Glomerular visceral epithelial cell (primary cell): Measurements from ENCODE around the gene TOP1.
"Not testable (repeated sequence)": the region's sequence is repeated elsewhere in the genome, so short reads cannot be mapped to it uniquely, and the experiment has no call there.

Source experiments
- DNase-seq: peaks from one replicate; pipeline ENCODE4 v3.0.0-alpha.2; 2016; ENCODE audit errors: extremely low spot score

Gene TOP1

DNA sequence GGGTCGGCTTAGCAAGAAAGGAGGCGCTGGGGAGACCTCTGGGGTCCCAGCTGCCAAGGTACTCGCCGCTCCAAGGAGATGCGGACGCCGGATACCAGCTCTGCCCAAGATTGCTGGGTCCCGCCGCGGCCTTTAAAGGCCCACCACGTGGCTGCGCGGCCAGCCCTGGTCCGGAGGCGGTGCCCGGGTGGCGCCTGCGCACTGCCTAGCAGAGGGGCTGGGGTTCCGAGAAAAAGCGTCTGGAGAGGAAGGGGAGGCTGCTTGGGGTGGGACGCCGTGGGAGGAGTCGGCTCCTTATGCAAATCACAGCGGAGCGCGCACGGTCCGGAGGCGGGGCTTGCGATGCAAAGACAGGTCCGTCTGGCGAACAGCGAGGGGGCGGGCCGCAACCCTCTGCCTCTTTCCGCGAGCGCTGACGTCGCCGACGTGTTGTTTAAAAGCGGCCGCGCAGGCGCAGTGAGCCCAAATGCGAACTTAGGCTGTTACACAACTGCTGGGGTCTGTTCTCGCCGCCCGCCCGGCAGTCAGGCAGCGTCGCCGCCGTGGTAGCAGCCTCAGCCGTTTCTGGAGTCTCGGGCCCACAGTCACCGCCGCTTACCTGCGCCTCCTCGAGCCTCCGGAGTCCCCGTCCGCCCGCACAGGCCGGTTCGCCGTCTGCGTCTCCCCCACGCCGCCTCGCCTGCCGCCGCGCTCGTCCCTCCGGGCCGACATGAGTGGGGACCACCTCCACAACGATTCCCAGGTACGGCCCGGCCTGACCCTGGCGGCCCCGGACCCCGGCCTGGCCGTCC, at the start of gene TOP1:
Gene TOP1 (plus strand): TSS at position 464 of the 791 bp plus-strand sequence. CDS start 246 bp downstream, at position 710.
- DNase-seq, result peak; percentile 100

DNA sequence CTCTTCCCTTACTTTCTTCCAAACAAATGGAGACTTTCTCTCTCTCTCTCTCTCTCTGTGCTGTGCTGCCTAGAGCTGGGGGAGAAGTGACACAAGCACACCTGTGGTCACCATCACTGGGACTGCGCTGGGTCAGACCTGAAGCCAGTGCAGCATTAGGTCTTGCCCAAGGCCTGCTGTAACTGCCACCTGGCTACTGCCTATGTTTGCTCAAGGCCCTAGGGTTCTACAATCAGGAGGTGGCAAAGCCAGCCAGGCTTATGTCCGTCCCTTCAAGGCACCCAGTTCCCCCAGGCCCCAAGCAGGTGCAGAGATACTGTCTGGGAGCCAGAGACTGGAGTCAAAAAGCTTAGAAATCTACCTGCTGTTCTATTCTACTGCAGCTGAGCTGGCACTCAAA, 49.4 kb upstream of the TOP1 start:
- no peak for DNase-seq

DNA sequence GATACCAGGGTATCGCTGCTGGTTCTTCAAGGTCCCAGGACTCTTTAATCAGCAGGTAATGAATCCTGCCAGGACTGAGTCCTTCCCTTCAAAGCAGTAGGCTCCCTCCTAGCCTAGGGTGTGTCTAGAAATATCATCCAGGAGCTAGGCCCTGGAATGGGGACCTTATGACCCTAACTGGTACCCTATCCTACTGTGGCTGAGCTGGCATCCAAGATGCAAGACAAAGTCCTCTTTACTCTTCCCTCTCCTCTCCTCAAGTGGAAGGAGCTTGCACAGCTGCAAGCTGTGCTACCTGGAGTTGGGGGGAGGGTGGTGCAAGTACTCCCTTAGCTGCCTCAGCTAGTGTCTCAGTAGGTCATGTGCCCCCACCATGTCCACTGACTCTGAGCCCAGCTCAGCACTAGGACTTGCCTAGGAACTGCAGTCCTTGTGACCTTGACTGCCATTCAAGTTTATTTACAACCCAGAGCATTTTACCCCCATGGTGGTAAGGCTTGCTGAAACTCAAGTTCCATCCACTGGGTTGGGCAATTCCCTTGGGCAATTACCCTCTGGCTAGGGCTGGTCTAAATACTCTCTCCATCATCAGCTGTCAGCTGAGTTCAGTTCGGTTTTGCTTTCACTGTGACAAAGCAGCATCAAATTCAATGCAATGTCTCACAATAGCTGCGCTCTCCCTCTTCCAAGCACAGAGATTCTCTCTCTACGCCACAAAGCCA, 48.4 kb upstream of the TOP1 start:
- no peak for DNase-seq

DNA sequence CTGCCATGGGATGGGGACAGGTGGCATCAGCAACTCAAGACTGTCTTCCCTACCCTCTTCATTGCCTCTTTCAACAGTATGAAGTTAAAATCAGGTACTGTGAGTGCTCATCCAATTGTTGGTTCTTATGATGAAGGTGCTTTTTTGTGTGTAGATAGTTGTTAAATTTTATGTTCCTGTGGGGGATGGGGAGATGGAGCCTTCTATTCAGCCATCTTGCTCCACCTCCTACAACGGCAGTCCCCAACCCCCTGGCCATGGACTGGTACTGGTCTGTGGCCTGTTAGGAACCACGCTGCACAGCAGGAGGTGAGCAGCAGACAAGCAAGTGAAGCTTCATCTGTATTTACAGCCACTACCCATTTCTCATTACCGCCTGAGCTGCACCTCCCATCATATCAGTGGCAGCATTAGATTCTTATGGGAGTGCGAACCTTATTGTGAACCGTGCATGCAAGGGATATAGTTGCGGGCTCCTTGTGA, 47.8 kb upstream of the TOP1 start:
- DNase-seq, result no peak

DNA sequence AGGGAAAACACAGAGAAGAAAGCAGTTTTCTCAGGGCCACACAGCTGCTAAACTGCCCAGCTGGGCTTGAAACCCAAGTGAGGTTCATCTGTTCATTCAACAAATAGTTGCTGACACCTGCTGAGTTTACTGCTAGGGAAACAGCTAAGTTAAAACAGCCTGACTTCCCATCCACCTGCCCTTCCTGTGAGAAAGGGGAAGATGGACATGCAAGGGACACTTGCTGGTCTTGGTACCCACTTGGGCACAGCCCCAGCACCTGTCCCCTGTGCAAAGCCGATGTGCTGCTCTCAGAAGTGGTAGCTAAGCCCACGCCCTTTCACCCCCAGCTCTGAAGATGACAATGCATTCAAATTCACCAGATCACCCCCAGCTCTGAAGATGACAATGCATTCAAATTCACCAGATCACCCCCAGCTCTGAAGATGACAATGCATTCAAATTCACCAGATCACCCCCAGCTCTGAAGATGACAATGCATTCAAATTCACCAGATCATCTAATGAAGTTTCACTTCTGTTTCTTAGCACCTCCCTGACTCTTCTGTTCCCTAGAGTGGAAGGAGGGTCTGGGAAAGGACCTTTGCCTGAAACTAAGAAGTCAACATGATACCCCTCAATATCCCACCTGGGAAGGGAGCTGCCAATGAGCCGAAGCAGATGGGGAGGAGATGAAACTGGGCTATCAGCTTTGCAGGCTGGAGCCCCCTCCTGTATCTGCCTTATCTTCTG, 46.0 kb upstream of the TOP1 start:
- DNase-seq, result no peak

DNA sequence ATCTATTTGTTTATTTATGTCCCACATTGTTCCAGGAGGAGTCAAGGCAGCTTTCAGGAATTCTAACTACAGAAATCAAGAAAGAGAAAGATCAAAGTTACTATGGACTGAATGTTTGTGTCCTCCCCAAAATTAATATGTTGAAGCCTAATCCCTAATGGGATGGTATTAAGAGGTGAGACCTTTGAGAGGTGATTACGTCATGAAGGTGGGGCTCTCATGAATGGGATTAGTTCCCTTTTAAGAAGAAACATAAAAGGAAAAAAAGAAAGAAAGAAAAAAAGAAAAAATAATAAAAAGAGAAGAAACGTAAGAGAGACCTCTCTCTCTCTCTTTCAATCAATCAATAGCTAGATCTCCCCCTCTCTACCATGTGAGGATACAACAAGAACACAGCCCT, 44.7 kb upstream of the TOP1 start:
- DNase-seq, result no peak

DNA sequence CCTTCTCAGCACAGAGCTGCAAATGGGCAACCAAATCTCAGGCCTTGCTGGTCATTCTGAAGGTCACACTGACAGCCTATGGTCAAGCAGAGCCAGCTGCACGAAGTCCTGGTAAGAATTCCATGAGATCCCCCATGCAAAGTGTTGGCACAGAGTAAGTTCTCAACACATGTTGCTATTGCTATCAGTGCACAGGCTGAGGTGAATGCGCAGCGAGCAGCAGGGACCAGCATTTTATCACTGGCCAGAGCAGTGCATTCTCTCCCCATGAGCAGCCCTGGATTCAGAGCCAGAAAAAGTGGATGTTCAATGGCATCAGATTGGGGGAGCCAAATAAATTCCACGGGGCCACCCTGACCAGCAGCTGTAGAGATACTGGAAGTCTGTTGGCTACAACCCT, 44.1 kb upstream of the TOP1 start:
- no peak for DNase-seq

DNA sequence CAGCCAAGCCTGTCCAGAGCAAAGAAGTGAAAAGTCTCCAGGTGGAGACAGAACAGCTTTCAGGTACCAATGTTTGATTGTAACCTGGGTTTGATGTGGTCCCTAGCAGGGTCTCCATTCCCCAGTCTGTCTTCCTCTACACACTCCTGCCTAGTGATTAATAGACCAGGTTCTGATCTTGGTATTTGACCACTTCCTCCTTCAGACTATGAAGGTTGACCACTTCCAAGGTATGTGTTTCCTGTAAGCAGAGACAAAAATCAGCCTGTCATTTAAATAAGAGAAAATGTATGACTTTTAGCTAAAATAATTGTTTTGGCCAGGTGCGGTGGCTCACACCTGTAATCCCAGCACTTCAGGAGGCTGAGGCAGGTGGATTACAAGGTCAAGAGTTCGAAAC, 41.8 kb upstream of the TOP1 start:
- peak; percentile 35 for DNase-seq

DNA sequence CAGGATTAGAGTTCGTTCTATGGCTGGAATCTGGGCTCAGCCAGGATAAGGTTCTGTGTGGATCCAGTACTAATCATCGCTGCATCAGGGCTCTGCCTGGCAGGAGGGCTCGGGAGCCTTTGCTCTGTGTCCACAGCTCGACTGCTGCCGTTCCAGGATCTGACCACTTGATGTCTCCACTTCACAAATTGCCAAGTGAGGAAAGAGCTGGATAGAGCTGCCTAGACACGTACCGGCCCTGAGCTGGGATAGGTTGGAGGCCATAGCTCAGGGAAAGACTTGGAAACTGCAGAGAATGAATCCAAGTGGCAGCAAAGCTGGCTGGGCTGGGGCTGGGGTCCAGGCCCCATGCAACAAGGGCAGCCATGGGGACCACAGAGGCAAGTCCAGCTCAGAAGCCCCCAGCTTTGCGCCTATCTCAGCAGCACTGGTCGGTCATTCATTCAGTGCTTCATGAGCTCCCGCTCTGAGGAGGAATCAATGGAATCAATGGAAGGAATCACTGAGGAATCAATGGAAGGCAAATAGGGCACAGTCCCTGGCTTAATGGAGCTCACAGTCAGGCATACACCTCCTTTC, 38.0 kb upstream of the TOP1 start:
- peak; percentile 88 for DNase-seq

DNA sequence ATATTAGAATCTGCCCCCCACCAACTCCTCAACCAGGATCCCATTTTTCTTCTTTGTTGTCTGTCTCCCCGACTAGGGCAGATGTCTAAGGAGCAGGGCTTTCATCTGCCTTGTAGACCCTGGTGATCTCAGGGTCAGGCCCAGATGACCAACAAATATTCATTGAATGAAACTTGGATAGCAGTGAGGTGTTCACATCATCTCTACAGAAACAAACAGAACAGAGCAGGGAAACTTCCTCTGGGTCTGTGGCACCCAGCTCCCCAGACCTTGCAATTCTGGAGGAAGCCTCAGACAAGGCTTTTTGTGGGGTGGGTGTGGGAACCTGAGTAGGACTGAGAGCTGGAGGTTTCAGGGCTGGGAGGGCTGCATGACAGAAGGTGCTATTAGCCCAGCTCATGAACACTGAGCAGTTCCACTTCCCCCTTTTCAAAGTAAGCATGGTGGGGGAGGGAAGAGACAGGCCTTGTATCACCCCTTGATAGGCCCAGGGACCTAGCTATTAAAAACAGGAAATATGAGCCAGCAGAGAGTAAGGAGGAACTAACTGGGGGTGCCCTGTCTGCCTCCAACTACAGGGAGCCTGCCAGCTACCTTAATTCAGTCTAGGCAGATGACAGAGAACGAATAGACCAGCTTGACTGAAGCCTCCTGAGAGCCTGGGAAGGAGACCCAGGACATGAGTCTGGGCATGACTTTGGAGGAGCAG, 37.3 kb upstream of the TOP1 start:
- no peak for DNase-seq

DNA sequence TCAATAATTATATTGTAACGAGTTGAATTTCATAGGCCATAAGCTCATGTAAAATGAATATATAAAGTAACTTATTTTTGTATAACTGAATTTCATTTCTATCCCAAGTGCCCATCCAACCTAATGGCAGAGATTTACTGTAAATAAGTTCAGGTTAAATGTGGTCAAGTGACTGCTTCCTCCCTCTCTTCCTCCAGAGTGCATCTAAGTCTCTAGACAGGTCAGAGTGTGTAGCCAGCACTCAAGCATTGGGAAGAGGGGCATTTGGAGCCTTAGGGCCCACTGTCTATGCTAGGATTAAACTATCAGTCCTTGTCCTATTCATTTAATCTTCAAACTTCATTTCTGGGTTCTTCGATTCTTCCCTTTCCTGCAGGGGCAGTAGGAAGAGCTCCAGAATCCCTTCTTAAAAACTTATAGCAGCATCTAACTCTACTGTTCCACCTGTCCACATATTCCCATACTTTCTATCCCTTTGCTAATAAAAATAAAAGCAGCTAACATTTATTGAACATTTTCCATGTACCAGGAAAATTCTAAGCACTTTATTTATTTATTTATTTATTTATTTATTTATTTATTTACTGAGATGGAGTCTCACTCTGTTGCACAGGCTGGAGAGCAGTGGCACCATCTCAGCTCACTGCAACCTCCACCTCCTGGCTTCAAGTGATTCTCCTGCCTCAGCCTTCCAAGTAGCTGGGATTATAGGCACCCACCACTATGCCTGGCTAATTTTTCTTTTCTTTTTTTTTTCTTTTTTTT, 36.1 kb upstream of the TOP1 start:
- no peak for DNase-seq

DNA sequence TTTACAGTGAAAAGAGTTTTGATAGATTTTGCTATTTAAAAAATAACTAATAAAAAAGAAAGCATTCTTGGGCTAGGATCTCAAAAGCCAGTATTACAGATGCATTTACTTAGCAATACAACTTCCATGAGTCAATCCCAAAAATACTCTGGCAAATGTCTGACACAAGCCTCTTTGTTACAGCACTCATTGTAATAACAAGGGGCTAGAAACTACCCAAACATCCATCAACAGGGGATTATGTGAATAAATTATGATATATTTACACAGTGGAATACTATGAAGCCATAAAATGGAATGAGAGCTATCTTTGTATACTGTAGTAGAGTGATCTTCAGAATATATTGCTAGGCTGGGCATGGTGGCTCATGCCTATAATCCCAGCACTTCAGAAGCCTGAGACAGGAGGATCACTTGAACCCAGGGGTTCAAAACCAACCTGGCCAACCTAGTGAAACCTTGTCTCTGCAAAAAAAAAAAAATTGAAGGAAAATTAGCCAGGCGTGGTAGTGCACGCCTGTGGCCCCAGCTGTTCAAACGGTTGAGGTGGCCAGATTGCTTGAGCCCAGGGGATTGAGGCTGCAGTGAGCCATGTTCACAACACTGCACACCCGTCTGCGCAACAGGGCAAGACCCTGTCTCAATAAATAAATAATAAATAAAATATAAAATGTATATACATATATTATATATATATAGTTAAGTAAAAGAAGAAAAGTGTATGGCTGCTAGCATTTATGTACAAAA, 34.7 kb upstream of the TOP1 start:
- DNase-seq, result no peak

DNA sequence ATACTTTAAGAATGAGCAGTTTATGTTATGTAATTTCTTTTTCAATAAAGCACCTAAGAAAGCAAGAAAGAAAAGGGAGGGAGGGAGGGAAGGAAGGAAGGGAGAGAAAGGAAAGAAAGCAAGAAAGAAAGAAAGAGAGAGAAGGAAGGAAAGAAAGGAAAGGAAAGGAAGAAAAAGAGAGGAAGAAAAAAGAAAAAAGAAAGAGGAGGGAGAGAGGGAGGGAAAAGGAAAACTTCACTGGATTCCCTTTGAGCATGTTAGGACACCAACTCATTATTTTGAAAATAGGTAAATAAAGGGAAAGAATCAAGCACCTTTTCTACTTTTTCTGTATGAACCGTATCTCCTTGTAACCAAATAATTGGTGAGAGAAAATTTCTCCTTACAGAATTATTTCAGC, 32.3 kb upstream of the TOP1 start:
- DNase-seq, result no peak

DNA sequence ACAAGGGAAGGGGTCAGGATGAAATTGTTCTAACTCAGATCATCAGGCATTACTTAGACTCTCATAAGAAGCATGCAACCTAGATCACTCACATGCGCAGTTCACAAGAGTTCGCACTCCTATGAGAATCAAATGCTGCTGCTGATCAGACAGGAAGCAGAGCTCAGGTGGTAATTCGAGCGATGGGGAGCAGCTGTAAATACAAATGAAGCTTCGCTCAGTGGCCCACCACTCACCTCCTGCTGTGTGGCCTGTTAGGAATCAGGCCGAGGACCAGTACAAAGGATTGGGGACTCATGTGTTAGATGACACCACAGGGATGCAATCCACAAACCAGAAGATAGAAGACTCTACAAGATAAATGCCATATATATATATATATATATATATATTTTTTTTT, 31.5 kb upstream of the TOP1 start:
- no peak for DNase-seq

DNA sequence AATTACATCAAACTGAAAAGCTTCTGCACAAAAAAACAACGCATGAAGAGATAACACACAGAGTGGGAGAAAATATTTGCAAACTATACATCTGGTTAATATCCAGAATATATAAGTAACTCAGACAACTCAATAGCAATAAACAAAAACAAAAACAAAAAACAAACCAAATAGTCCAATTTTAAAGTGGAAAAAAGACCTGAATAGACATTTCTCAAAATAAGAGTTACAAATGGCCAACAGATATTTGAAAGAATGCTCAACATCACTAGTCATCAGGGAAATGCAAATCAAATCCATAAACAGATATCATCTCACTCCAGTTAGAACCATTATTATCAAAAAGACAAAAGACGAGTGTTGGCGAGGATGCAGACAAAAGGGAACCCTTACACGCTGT, 28.8 kb upstream of the TOP1 start:
- DNase-seq, result no peak

DNA sequence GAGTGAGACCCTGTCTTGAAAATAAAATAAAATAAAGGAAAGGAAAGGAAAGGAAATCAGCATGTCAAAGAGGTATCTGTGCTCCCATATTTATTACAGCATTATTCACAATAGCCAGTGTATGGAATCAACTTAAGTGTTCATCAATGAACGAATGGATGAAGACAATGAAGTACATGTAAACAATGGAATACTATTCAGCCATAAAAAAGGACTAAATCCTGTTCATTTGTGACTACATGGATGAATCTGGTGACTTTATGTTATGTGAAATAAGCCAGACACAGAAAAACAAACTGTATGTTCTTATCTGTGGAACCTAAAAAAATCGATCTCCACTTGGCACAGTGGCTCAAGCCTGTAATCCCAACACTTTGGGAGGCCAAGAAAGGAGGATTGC, 28.0 kb upstream of the TOP1 start:
- no peak for DNase-seq

DNA sequence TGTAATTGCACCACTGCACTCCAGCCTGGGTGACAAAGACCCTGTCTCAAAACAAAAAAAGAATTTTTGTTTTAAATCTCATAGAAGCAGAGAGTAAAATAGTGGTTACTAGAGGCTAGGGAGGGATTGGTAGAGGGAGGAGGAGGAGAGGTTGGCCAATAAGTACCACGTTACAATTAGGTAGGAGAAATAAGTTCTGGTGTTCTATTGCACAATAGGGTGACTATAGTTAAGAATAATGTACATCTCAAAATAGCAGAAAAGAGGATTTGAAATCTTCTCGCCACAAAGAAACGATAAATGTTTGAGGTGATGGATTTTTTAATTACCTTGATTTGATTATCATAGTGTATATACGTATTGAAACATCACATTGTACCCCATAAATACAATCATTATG, 27.1 kb upstream of the TOP1 start:
- DNase-seq, result no peak

DNA sequence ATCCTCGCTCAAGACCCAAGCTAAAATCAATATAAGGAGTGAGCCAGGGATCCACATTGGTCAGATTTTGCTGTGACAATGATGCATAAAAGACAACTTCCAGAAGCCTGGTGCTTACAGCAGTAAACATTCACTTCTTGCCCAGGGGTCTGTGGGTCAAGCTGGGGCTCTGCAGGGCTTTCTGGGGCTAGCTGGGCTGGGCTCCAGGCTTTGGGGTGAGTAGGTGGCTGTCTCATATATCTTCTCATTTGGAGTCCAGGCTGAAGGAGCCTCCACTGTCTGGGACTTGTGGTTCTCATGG, 25.8 kb upstream of the TOP1 start:
- no peak for DNase-seq

DNA sequence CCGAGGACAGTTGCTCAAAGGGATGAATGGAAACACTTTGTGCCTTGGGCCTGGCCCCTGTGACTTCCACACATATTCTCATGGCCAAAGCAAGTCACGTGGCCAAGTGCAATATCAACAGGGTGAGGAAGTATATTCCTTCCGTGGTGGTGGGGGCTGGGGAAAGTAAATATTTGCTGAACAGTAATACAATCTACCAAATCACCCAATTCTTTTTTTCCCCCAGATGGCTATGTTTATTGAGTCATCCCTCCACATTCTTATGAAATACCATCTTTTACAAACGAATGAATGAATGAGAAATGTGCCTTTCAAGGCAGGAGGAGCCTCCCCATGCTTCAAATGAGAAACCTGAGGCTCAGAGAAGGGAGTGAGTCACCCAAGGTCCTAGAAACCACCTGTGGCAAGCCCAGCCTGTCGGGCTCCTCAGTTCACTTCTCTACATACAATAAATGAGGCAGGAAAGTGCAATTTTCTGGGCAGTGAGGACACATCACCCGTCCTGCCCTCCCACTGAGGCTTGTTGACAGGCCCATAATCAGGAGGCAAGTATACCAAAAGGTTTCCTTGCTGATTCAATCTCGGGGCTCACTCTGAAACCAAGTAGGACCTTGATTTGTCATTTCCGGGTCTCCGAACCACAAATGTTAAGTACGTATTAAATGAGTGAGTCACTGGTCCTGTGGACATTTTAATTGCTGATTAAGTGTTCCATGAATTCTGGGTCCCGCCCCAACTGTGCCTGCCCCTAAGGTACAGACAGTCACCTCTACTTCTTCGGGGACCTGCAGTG, 25.3 kb upstream of the TOP1 start:
- peak; percentile 94 for DNase-seq

DNA sequence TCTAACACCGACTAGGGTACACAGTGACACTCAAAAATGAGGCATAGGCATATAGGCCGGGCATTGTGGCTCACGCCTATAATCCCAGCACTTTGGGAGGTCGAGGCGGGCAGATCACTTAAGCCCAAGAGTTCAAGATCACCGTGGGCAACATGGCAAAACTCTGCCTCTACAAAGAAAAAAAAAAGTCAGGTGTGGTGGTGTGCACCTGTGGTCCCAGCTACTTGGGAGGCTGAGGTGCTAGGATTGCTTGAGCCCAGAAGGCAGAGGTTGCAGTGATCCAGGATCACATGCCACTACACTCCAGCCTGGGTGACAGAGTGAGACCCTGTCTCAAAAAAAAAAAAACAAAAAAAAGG, 24.7 kb upstream of the TOP1 start:
- not testable (repeated sequence) for DNase-seq
